ENCODE data around the gene CREG1.

The CREG1 gene

GRCh38 chr1:167529829-167530474 is 23.6 kb downstream of the CREG1 start:
- no peak for DNase-seq (ENCODE audit: low spot score)

- DNase-seq (ENCODE audit: low spot score) = no peak
Measured at GRCh38 chr1:167528057-167528728, 25.4 kb downstream of the CREG1 start.

- DNase-seq (ENCODE audit: low spot score) = no peak
Measured at GRCh38 chr1:167526667-167527383, 26.7 kb downstream of the CREG1 start.

- DNase-seq (ENCODE audit: low spot score) = no peak
Measured at GRCh38 chr1:167524651-167525050, 28.9 kb downstream of the CREG1 start.

GRCh38 chr1:167522246-167522645 is 31.3 kb downstream of the CREG1 start:
- no peak for DNase-seq (ENCODE audit: low spot score)

- no peak for DNase-seq (ENCODE audit: low spot score)
Measured at GRCh38 chr1:167520711-167521206, 32.8 kb downstream of the CREG1 start.

- DNase-seq (ENCODE audit: low spot score) = peak; percentile 82
Measured at GRCh38 chr1:167518331-167518700, 35.2 kb downstream of the CREG1 start, which contains the start of gene CD247. CD247 (minus strand) TSS chr1:167518529; CDS start chr1:167518465, 64 bp downstream.

- DNase-seq (ENCODE audit: low spot score) = peak; percentile 88
Measured at GRCh38 chr1:167517535-167518330, 35.8 kb downstream of the CREG1 start.

GRCh38 chr1:167516404-167517388 is 36.9 kb downstream of the CREG1 start:
- peak; percentile 29 for DNase-seq (ENCODE audit: low spot score)

GRCh38 chr1:167515893-167516321 is 37.7 kb downstream of the CREG1 start:
- peak; percentile 30 for DNase-seq (ENCODE audit: low spot score)

GRCh38 chr1:167515461-167515860 is 38.1 kb downstream of the CREG1 start:
- DNase-seq (ENCODE audit: low spot score) = peak; percentile 39

- no peak for DNase-seq (ENCODE audit: low spot score)
Measured at GRCh38 chr1:167514288-167514687, 39.3 kb downstream of the CREG1 start.

GRCh38 chr1:167512046-167512654 is 41.4 kb downstream of the CREG1 start:
- peak; percentile 44 for DNase-seq (ENCODE audit: low spot score)

GRCh38 chr1:167511374-167511986 is 42.1 kb downstream of the CREG1 start:
- no peak for DNase-seq (ENCODE audit: low spot score)

GRCh38 chr1:167510881-167511280 is 42.7 kb downstream of the CREG1 start:
- DNase-seq (ENCODE audit: low spot score) = no peak

- DNase-seq (ENCODE audit: low spot score) = no peak
Measured at GRCh38 chr1:167510244-167510643, 43.3 kb downstream of the CREG1 start.

GRCh38 chr1:167509587-167509986 is 44.0 kb downstream of the CREG1 start:
- no peak for DNase-seq (ENCODE audit: low spot score)

GRCh38 chr1:167507719-167508118 is 45.8 kb downstream of the CREG1 start:
- DNase-seq (ENCODE audit: low spot score) = no peak

GRCh38 chr1:167504467-167504827 is 49.1 kb downstream of the CREG1 start:
- DNase-seq (ENCODE audit: low spot score) = no peak
